Activated CD4-positive, CD25-positive, alpha-beta regulatory T cell treated with anti-CD3 and anti-CD28 coated beads, Interleukin-2, amount 50 U/mL, for 24 hours (primary cell): ENCODE results near the gene MAD1L1.
A peak's percentile ranks its signal among the peaks of the same experiment; 100 is the strongest.

Experiments
- ATAC-seq, 2 donors: fragments of 150-1000 bp; cut with Tn5 transposase; one replicate each; pipeline ENCODE4 v1.10.0; 2021; ENCODE audit warnings: mild to moderate bottlenecking in 1 of 2, moderate library complexity in 1 of 2

The MAD1L1 gene

GRCh38 chr7:2152646-2153045 lies 80.1 kb downstream of the MAD1L1 start:
- ATAC-seq: no peak

DNA sequence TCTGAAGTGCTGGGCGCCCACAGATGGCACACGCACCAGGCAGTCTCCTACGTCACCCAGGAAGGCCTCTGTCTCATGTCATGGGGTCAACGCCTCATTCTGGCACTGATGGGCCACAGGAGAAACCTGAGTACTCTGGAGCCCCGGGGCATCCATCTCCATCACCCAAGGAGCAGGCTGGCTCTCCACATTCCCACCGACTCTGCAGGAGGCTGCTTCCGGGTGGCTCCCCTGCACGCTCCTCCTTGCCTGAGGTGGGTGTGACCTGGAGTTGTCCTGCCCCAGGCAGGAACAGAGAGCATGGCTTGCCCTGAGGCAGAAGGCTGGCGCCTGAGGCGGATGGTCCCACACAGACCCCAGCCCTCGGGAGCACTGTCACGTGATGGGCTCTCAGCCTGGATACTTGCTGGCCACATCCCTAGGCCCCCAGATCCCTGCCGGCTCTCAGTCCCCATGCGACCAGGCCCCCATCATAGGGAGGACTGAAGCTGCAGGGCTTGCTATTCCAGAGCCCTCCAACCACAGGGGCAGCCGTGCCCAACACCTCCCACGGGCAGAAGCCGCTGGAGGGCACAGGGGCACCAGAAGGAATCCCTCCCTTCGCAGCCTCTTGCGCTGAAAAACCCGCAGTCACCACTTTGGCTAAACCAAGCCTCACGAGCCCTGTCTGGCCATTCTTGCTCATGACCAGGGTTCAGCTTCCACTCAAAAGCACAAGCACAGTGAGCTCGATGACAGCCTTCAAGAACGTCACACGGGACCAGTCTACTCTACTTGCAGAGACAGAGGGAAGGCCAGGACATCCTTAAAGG lies 80.7 kb downstream of the MAD1L1 start:
- no peak for ATAC-seq

- no peak for ATAC-seq
These were observed 81.5 kb downstream of the MAD1L1 start for GRCh38 chr7:2151237-2151636.

DNA sequence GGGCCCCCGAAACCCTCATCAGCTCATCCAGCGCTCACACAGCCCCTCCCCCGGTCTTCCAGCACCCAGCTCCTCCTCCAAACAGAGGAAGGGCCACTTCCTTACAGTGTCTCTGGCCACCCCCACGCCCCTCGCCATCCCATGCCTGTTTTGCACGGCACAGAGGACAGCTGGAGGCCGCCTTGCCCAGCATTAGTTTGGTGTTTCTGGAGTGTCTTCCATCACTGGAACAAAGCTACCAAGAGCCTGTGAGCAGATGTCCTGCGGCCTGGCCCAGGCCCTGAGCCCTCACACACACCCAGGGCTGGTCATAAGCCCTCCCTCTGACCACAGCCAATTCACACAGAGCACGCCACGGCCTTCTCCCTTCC lies 82.3 kb downstream of the MAD1L1 start:
- ATAC-seq: no peak

DNA sequence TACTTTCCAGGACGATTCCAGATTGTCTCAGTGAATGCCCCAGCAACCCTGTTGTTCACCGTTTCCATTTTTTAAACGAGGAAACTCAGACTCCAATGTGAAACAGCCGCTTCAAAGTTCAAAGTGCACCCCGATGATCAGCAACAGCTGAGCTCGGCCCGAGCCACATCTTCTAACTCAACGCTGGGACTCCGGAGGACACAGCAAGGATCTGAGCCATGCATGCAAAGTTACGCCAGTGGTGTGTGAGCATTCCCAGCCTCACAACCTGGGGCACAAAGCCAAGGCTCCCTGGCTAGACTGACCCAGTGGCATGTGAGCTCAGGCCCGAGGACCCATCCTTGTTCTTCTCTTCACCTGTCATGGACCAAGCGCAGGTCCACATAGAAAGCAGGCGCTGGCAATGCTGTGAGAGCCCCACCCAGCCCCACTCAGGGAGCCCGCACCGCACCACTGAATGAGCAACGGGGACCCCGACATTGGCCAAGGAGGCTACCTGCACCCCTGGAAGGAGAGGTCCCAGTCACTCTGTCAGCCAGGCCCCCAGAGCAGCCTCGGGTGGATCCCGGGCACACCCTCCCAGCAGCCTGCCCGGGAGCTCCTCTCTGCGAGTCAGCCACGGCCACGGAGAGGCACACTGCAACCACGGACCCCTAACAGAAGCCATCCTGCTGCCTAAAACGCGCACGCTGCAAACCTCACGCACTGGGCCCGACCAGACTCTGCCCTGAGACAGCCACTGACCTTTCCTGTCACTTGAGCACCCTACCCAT lies 82.9 kb downstream of the MAD1L1 start:
- no peak for ATAC-seq

DNA sequence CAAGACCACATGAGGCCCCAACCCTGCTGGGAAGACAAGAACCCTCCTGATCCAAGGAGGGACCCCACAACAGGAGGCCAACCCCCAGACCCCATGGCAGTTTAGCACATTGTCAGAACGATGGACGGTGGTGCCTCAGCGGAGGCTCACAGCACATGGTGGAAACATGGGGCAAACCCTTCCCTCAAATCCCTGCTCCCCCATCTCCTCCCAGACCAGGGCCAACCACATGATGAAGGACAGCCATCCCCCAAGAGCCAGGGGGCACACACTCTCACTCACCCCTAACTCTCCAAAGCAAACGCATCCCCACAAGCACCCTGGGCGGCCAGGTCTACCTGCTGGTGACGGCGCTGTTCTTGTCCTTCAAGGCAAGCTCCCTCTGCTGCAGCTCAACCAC lies 83.9 kb downstream of the MAD1L1 start:
- no peak for ATAC-seq

DNA sequence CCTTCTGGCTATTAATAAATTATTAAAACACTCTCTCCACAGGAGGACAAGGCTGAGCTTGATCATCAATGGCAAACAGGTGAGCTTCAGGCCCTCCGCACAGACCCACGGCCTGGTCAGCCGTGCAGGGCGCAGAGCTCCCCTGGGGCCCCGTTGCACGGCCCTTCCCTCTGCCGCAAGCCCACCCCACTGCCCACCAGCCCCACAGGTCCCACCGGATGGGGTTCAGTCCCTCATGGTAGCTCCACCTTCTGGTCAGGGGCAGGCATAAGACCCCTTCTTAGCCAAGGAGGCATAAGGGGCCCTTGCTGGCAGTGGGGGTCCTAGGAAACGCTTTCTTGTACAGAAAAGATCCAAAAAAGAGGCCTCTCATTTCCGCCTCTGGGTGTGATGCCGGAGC lies 84.6 kb downstream of the MAD1L1 start:
- no peak for ATAC-seq

- ATAC-seq: no peak
These were observed 85.9 kb downstream of the MAD1L1 start for GRCh38 chr7:2146676-2147472.

GRCh38 chr7:2145835-2146580 lies 86.7 kb downstream of the MAD1L1 start:
- ATAC-seq: no peak

DNA sequence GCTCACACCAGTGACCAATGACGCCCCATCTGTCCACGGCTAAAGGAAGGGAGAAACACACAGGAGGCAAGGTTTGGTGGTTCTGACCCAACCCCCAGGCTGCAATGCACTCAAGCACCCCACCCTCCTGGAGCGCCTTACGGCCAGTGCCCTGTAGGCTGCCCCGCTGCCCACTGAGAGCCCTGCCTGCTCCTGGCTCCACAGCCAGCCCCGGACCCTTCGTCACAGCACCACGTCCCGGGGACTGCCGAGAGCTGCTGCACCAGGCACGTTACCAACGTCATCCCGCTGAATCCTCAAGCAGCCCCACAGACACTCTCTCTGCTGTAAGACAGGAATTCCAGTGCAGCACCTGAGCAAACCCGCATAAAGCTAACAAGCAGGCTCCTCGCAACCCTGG lies 87.8 kb downstream of the MAD1L1 start:
- ATAC-seq: no peak

DNA sequence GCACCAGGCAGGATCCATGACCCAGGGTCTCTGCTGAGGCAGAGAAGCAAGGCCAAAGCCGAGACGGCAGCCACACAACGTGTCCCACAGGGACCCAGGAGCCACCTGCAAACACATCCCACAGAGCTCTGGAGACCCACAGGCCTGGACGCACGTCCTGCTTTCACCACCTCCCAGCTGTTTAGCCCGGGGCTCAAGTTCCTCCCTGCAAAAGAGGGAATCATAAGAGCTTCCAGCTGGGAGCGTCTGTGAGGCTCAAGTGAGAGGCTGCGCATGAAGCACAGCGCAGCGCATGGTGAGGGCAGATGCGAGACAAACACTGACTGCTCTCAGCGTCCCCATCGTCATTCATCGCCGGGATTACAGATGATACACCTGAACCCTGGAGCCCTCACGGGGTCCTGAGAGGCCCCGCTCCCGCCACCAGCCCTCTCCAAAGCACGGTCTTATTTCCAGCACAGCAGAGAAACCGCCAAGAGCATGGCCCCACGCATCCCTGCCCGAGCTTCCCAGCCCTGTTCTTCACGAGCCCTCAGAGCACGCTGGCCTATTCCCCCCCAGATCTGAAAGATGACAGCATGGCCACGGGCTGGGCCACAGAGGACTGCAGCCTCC lies 88.7 kb downstream of the MAD1L1 start:
- no peak for ATAC-seq

DNA sequence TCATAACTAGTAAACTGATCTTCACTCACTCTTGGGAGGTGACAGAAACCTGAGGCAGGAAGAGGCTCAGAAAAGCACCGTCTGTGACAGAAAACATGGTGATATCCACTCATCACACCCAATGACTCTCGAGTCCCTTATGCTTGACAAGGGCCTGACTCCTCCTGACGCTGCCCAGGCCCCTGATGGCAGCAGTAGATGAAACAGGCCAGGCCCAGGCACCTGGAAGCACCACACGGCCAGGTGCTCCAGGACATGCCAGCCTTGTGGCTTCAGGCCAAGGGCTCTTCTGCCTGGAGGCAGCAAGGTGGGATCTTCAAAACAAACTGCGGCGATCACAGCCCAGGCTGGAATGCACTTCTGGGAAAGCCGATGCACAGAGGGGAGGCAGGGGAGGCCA lies 89.3 kb downstream of the MAD1L1 start:
- ATAC-seq: no peak

GRCh38 chr7:2142386-2142785 lies 90.4 kb downstream of the MAD1L1 start:
- ATAC-seq: no peak

DNA sequence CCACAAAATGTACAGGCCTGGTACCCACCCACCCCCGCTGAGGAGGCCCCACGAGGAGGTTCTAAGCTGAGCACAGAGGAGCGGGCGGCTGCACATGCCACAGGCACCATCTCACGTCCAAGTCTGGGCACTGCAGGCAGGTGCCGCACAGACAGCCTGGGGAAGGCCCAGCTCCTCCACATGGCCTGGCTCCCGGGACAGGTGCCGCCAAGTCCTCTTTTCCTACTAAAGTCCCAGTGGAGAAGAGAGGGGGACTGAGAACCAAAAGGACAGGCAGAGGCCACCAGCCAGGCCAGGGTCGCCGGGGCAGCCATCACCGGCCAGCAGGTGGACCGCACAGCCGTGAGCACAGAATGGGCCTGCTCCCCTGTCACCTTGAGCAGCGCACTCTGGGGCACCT lies 91.1 kb downstream of the MAD1L1 start:
- ATAC-seq: no peak

- ATAC-seq: no peak
These were observed 91.7 kb downstream of the MAD1L1 start for GRCh38 chr7:2141021-2141410.

- no peak for ATAC-seq
These were observed 92.3 kb downstream of the MAD1L1 start for GRCh38 chr7:2140216-2141020.

DNA sequence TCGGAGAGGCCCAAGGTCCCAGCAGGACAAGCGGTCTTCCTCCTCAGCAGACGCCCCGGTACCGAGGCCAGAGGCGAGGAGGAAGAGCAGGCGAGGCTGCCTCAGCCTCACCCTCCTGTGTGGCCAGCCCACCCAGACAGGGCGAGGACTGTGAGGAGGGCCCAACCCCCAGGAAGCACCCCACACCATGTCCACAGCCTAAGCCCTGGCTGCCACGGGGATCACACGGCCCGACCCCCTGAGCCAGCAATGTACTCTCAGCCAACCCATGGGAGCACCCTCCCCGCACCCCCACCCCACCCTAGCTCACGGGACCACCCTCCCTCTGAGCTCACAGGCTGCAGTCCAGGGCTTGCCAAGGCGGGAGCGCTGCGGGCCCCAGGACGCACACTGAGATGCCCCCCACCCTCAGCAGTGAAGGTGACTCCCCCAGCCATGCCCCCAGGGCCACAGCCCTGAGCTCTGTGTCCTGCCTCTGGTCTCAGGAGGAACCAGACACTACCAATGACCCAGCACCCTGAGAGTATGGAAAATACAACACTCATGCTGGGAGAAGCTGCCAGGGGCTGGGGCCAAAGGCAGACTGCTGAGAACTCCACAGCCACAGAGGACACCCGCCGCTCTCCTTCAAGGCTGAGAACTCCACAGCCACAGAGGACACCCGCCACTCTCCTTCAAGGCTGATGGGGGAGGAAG lies 93.6 kb downstream of the MAD1L1 start:
- no peak for ATAC-seq

DNA sequence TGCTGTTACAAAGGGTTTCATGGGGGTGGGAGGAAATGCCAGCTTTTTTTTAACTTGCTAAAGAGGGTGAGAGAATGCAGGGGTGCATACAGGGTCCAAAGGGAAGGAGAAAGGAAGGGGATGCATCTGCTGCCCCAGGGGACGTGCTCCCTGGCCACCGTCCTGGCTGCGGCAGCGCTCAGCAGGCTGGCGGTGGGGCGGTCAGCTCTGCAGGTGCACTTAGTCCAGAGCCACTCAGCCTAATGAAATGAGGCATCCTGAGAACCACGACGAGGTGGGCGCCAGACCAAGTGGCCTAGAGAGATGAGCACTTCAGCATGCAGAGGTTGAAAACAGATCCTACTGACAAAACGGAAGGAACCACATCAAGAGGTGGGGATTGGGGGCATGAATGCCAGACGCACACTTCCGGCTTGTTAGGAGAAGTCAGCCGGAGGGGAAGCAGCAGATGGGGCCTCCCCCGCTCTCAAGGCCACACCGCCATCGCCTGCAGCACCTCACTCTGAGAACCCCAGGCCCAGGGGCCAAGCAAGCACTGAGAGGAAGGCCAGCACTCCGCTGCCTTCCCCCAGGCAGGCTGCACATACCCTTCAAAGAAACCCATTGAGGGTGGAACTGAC lies 94.5 kb downstream of the MAD1L1 start:
- ATAC-seq: peak; percentile 60 to 67

- ATAC-seq: no peak
These were observed 98.0 kb downstream of the MAD1L1 start for GRCh38 chr7:2134740-2135139.

GRCh38 chr7:2132243-2132642 lies 100.5 kb downstream of the MAD1L1 start:
- ATAC-seq: no peak
